IPS-NIHi11 (cell line): ENCODE results near the gene APOBEC3A.
"Not testable (repeated sequence)": the region's sequence is repeated elsewhere in the genome, so short reads cannot be mapped to it uniquely, and the experiment has no call there.

ENCODE experiments used
- DNase-seq: peaks from one replicate; pipeline ENCODE4 v3.0.0; 2012; ENCODE audit warnings: mixed read lengths, low spot score

The APOBEC3A gene

DNA sequence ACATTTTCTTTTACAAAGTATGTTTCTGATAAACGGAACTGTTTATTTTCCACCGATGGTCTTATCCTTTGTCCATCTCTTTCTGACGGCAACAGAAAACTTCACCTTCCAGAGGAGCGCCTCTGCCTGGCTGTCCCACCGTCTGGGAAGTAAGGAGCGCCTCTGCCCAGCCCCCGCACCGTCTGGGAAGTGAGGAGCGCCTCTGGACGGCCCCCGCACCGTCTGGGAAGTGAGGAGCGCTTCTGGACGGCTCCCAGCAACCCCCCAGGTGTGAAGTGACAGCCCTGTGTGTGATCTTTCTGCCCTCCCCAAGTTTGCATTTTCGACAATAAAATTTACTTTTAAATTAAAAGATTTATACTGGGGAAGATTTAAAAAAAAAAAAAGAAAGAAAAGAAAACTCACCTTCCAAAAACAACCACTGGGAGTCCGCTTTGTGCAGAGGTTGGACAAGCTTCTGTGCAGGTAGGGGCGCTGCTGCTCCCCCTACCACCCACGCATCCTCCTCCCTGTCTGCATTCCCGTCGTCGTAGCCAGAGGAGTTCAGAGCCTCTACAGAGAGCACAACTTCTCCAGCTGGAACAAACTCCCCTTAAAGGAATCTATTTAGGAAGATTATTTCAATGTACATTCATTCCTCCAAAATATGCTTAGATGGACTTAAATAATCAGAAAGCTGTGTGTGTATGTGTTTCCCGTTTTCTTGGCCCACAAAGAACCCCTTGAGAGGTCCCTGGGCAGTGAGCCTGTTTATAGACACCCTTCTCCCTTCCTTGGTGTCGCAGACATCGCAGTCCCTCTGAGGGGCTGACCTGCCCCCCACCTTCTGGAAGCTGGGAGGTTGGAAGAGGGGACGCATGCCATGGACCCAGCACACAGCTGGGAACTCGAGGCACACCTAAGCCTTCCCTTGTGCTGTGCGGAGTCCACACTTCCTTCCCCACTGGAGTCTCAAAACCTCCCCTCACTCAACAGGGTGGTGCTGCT lies 23.9 kb downstream of the APOBEC3A start:
- peak; percentile 86 for DNase-seq

DNA sequence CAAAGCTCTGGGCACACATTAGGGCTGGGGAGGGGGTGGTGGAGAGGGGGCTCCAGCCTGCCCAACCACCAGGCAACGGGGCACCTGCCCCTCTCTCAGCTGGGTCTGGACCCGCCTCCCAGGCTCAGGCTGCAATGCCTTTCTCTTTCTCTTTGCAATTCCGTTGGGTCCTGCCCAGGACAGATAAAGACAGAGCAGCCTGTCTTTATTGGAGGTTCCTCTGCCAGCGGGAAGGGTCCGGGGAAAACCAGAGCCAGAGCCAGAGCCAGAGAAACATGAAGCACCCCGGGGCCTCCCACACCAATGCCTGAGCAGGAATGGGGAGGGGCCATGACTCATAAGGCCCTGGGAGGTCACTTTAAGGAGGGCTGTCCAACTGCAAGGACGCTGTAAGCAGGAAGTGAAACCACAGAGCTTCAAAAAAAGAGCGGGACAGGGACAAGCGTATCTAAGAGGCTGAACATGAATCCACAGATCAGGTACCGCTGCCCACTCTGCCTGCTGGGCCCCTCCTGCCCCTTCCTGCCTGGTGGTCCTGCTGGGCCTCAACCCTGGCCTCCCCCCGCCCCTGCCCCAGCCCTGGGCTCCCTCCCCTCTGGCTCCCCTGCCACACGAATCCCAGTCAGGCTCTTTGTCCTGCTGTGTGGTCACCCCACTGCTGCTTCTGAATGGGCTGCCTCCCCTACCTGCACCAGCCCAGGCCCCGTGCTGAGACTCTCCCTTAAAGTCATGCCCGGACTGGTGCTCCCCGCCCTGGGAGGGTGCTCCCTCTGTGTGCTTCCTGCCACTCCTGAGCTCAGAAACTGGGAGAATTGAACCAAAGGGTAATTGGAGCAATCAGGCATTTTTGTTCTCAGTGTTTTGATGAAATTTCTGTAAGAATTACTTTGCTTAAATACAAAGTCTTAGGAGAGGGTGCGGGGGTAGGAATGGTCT lies 24.9 kb downstream of the APOBEC3A start, which contains the start of gene APOBEC3B:
TSS of gene APOBEC3B (plus strand) at position 356 of the 936 bp plus-strand sequence. CDS start at position 463, 107 bp downstream.
- DNase-seq, result peak; percentile 72

DNA sequence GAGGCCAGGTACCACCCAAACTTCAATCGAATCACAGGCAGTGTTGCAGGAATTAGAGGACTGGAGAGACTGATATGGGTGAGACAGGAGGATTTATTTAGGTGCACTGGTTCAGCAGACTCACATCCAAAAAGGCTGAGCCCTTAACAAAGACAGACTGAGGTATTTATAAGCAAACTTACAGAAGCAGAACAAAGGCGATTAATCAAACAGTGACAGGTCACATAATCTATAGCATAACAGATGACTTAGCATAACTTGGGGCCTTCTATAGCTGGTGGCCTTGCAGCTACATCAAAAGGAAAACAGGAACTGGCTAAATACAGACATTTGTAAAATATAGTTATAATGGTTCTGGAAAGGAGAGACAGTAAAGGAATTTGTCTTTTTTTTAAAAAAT lies 26.8 kb downstream of the APOBEC3A start:
- no peak for DNase-seq

DNA sequence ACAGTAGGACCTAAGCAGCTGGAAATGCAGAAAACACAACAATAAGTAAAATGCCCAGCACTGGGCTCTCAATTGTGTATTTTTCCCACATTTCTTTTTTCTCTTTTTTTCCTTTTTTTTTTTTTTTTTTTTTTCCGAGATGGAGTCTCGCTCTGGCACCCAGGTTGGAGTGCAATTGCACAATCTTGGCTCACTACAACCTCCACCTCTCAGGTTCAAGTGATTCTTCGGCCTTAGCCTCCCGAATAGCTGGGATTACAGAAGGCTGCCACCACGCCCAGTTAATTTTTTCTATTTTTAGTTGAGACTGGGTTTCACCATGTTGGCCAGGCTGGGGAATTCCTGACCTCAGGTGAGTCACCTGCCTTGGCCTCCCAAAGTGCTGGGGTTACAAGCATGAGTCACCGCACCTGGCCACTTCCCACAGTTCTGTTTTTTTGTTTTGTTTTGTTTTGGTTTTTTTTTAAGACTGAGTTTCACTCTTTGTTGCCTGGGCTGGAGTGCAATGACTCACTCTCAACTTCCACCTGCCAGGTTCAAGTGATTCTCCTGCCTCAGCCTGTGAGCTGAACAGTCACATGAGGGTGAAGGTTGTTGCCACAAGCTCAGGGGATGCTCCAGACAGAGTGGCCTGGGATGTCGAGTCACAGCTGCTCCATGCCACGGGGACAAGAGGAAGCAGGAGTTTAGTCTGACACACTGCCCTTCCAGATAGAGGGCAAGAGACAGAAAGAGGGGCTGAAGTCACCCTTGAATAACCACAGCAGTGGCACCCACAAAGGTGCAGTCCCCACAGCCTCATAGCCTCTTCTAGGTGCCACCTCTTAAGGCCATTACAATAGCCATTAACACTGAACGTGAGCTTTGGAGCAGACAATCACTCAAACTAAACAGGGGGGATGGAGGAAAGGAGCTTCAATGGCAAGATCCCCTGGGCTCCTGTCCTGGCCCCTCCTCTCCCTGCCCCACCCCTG lies 27.7 kb downstream of the APOBEC3A start:
- DNase-seq, result not testable (repeated sequence)

DNA sequence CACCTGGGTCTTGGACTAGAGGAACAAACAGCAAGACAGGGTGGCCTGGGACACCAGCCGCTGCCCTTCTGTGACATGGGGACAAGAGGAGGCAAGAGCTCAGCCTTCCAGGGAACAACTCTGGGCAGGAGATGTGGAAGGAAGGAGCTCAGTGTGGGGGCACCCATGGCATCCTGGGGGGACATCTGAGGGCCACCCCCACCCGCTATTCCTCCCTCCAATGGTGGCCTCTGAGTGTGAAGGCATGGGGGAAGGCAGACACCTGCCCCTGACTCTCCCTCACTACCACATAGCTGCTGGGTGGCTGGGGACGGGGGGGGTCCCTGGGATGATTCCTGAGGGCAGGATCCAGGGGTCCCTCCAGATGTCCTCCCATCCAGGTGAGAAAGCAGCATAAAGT lies 29.2 kb downstream of the APOBEC3A start:
- no peak for DNase-seq

DNA sequence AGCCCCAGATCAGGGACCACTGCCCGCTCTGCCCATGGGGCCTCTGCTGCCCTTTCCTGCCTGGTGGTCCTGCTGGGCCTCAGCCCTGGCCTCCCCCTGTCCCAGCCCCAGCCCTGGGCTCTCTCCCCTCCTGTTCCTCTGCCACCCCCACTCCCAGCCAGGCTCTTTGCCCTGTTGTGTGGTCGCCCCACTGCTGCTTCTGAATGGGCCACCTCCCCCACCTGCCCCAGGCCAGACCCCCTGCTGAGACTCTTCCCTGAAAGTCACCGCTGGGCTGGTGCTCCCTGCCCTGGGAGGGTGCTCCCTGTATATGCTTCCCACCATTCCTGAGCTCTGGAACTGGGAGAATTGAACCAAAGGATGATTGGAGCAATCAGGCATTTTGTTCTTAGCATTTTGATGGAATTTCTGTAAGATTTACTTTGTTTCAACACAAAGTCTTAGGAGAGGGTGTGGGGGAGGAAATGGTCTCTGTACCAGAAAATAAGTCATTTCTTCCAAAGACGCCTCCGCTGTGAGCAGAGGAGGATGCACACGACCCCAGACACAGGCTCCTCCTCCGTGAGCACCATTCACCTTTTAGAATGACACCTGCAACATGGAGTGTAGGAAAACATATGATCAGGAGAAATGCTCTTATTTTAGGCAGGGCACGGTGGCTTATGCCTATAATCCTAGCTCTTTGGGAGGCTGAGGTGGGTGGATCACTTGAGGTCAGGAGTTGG lies 29.9 kb downstream of the APOBEC3A start:
- DNase-seq, result peak; percentile 11

DNA sequence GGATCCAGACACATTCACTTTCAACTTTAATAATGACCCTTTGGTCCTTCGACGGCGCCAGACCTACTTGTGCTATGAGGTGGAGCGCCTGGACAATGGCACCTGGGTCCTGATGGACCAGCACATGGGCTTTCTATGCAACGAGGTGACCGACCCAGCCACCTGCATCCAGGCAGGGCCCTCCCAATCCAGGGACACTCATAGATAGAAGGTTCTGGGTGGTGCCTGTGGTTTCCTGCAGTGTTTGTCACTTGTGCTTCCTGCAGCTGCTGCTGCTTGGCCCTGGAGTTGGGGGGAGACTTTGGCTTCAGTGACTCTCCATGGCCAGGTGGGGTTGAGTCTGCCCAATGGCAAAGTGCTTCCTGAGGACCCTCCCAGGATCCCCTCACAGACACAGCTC lies 32.1 kb downstream of the APOBEC3A start:
- no peak for DNase-seq

DNA sequence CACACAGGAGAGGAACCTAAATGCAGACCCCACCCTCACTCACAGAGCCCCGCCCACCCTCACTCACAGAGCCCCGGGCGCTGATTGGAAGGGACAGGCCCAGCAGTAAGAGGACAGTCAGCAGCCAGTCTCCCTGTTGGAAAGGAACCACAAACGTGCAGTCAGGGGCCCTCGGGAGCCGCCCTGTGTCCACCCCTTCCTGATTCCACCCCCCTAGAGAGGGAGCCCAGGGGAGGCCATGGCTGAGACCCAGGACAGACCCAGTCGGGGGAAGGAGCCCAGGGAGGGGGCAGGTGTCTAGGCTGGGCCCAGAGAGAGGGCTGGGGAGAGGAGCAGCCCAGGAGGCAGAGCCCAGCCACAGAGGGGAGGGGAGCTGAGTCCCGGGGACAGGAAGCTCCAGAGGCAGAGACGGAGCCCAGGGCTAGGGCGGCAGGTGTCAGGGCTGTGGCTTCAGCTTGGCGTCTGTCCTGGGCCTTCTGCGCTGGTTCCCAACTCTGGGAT lies 35.5 kb downstream of the APOBEC3A start:
- DNase-seq, result not testable (repeated sequence)

DNA sequence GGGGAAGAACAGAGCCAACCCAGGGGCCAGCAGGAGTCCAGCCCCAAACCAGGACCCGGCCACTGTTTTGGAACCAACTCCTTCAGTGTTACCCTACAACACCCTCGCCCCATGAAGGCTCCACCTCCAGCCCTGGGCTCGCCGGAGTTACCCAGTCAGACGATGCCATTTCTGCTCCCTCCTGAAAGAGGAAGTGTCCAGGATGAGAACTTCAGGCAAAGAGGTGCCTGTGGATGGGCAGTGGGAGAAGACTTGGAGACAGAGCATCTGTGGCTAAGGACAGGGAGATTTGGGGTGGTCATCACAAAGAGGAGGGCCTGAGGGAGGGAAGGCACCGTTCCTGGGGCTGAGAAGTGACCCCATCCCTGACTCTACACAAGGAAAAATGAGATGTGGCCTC lies 38.7 kb downstream of the APOBEC3A start:
- DNase-seq, result no peak

DNA sequence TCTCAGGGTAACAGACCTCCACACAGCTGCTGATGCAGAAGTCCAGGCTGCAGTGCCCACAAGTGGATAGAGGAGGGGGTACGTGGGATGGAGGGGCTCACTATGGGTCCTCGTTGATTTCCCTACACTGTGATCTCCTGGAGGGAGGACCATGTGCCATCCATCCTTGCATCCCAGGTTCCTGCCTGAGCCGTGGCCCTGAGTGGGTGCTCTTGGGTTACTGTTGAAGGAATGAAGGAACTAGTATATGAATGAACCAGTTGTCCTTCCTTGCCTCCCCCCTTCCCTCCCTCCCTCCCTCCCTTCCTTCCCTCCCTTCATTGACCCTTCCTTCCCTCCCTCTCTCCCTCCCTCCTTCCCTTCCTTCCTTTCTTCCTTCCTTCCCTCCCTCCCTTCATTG lies 40.1 kb downstream of the APOBEC3A start:
- no peak for DNase-seq

DNA sequence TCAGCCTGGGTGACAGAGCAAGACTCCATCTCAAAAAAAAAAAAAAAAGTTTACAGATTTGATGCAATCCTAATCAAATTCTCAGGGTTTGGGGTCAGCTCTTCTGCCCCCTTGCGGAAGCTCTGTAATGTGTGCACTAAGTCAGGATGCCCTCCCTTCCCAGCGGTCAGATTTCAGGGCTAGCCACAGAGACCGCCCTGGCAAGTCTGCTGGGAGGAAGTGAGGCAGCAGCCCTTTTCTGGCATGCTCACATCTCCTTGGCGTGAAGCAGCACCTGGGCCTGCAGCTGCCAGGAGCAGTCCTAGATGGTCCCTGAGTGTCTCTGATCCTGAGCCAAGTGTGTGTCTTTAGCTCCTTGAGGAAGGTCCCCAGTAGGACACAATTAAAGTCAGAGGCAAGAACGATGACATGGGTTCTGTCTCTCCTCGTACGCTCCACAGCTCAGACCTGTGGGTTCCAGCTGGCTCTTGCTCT lies 45.8 kb downstream of the APOBEC3A start:
- DNase-seq, result peak; percentile 89

DNA sequence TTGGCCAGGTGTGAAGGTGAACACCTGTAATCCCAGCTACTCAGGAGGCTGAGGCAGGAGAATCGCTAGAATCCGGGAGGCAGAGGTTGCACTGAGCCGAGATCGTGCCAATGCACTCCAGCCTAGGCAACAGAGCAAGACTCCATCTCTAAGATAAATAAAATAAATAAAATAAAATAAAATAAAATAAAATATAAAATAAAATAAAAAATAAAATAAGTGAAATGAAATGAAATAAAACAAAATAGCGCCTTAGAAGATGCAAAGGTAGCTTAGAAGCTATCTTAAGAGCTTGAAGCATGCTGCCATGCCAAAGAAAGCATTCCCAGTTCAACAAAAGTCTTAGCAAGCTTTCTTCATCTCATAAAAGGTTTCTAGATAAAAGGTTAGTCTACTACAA lies 49.8 kb downstream of the APOBEC3A start:
- no peak for DNase-seq

DNA sequence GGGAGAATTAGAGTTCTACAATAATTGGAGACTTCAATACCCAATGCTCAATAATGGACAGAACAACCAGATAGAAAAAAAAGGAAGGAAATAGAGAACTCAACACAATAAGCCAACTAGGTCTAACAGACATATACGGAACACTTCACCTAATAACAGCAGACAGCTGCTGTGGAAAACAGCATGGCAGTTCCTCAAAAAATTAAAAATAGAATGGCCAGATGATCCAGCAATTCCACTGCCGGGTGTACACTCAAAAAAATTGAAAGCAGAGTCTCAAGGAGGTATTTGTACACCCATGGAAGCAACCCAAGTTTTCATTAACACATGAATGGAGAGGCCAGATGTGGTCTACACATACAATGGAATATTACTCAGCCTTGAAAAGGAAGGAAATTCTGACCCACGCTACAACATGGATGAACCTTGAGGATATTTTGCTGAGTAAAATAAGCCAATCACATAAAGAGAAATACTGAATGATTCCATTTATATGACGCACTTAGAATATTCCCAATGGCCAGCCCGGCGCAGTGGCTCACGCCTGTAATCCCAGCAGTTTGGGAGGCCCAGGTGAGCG lies 51.0 kb downstream of the APOBEC3A start:
- DNase-seq, result not testable (repeated sequence)

DNA sequence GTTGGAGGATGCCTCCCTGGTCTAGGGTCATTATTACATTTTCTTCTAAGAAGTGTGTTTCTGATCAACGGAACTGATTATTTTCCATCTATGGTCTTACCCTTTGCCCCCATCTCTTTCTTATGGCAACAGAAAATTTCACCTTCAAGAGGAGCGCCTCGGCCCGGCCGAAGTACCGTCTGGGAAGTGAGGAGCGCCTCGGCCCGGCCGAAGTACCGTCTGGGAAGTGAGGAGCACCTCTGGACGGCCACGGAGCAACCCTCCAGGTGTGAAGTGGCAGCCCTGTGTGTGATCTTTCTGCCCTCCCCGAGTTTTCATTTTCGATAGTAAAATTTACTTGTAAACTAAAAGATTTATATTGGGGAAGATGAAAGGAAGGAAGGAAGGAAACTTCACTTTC lies 53.5 kb downstream of the APOBEC3A start:
- no peak for DNase-seq
